Measurements from ENCODE around the gene DOLPP1. TPM values are rescaled to one million over a fixed set of nuclear protein-coding genes. Genes with fewer than 3 reads are reported as not detected.
A peak's percentile ranks its signal among the peaks of the same experiment; 100 is the strongest.

Gene DOLPP1
- polyA plus RNA-seq, 3 donors, result 18.2 to 23.3 (median 23.0) TPM

DNA sequence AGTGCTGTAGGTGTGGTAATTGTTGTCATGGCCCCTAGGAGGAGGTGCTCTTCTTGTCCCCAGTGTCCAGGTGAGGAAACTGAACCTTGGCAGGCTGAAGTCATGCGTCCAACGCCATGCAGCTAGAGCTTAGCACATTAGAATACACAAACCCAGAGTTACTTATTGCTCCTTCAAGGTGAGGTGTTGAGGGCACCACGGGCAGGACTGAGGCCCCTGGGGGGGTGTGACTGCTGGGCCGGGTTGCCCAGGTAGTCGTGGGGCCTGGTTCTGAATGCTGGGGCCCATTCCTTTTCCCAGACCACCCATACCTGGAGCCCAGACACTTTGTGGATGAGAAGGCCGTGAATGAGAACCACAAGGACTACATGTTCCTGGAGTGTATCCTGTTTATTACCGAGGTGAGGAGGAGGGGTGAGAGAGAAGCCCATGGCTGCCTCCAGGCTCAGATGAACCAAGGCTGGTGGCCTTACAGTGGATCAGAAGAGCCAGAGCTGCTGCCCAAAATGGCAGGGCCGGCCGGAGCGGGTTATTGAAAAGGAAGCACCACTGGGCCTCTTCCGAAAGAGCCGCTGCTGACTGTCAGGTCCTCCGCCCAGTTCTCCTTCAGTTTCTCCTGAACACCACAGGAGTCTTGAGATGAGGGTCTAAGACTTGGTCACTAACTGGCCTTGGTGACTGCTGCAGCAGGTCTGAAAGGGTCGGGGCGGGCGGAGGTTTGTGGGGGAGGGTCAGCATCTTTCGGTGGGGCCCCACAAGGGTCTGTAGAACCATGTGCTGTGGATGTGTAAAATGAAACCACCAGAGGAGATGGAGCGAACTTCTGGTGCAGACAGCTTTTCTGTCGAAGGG lies 56.6 kb downstream of the DOLPP1 start:
- no peak for DNase-seq

DNA sequence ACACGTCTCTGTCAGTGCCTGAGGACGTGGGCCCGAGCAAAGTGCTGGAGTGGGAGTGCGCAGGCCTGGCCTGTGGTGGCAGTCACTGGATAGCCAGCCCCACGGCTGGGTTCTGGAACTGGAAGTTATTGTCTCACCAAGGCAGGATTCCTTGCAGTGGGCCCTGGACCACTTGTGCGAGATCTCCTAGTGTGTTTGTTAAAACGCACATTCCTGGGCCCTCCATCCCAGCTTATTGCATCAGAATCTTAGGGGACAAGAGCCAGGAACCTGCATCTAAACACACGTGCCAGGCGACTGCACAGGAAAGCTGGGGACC lies 57.2 kb downstream of the DOLPP1 start:
- no peak for DNase-seq

DNA sequence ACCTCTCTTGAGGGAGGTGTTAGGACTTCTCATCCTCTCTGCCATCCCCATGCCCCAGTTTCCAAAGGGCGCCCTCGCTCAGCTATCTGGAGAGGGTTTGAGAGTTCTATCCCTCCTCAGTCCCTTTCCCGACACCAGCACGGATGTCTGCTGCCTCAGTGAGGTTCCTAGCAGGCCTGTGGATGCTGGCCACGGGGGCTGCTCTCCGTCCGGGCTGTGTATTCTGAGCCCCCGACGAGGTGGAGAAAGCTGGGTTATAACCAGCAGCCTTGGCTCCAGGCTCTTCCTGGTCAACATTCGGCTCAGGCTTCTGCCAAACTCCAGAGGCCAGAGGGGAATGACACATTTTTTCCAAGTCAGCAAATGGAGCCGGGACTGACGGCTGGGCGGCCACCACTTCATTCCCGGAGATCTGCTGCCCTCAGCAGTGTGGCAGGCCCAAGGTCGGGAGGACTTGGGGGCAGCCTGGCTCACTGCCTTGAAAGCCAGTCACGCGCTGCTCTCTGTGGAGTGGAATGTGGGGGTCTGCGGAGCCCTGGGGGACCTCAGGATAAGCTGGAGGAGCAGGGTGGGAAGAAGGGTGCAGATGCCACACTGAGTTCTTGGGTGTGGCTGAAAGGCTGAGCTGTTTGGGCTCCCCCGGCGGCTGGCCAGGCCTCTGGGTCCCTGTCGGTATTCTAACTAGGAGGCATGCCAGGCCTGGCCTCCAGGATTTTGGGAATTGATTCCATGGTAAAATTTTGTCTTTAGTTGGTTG lies 57.7 kb downstream of the DOLPP1 start:
- DNase-seq, result no peak

DNA sequence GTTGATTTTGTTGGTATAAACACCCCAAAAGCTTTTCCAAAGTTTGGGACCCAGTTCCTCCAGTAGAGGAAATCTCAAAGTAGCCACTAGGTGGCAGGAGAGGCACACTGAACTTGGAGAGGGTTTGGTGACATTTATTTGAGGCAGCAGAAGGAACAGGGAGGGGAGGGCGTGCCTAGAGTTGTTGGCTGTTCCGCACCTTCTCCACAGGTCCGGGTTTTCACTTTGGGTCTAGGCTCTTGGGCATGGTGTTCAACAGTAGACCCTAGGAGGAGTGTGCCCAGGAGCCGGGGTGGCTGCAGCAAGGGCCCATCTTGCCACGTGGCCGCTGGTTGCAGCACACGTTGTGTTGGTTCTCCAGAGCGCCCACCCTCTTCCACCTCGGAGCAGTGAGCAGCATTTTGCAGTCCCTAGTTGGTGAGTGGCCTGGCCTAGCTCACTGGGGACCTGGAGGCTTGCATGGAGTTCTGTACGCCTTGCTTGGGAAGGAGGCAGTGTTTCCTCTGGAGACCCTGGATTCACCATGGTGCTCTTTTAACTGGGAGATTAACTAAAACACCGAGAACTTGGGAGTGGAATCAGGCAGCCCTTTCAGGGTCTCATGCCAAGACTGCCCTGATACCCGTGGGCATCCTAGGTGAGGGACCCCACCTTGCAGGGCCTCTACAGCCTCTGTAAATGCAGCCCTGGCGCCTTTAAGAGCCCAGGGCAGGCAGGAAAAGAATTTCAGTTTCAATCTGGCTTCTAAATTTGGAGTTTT lies 58.5 kb downstream of the DOLPP1 start:
- DNase-seq, result peak; percentile 89

DNA sequence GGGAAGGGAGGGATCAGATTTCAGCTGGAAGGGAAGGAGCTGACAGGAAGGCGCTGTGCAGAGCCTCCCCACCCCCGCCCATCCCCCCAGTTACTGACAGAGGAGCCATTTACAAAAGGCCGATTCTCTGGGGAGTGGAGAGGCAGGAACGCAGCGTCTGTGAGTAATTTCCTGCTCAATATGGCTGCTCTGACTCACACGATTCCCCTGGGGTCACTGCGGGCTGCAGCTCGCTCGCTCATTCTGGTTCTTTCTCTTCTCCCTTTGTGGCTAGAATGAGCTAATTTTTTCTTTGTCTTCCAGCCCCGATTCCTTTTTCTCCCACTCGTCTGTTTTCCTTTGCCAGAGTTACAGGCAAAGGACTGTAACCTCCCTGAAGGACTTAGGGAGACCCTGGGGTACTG lies 59.1 kb downstream of the DOLPP1 start:
- peak; percentile 98 for DNase-seq

Other genes with a start within 250 kb of the DOLPP1 start
- gene KYAT1, start 199.2 kb upstream of the DOLPP1 start, polyA plus RNA-seq (ENCODE audit: insufficient read length in 3 of 3), result 10 to 100 TPM; 15.9 to 35.5 (median 29.4) TPM
- gene LRRC8A, start 199.0 kb upstream of the DOLPP1 start, polyA plus RNA-seq (ENCODE audit: insufficient read length in 3 of 3), result 10 to 100 TPM; 27.9 to 36.2 (median 34.7) TPM
- gene PHYHD1, start 160.1 kb upstream of the DOLPP1 start, polyA plus RNA-seq (ENCODE audit: insufficient read length in 3 of 3), result 10 to 100 TPM; 58.7 to 69.0 (median 63.6) TPM
- 10 to 100 TPM; 17.8 to 19.8 (median 19.1) TPM for gene DOLK, start 133.5 kb upstream of the DOLPP1 start, polyA plus RNA-seq (ENCODE audit: insufficient read length in 3 of 3)
- gene NUP188, start 133.4 kb upstream of the DOLPP1 start, polyA plus RNA-seq (ENCODE audit: insufficient read length in 3 of 3), result 10 to 100 TPM; 43.7 to 61.3 (median 60.5) TPM
- gene SH3GLB2, start 52.8 kb upstream of the DOLPP1 start, polyA plus RNA-seq (ENCODE audit: insufficient read length in 3 of 3), result 100 to 1,000 TPM; 128 to 158 (median 141) TPM
- 10 to 100 TPM; 22.9 to 33.4 (median 25.1) TPM for gene MIGA2, start 44.5 kb upstream of the DOLPP1 start, polyA plus RNA-seq (ENCODE audit: insufficient read length in 3 of 3)
- 10 to 100 TPM; 48.3 to 57.5 (median 53.9) TPM for gene CRAT, start 29.7 kb downstream of the DOLPP1 start, polyA plus RNA-seq (ENCODE audit: insufficient read length in 3 of 3)
- gene PTPA, start 30.3 kb downstream of the DOLPP1 start, polyA plus RNA-seq (ENCODE audit: insufficient read length in 3 of 3), result 100 to 1,000 TPM; 118 to 133 (median 129) TPM
- 10 to 100 TPM in 2 of 3 donors, 1 to 10 TPM in 1; 9.6 to 18.7 (median 13.1) TPM for gene IER5L, start 97.2 kb downstream of the DOLPP1 start, polyA plus RNA-seq (ENCODE audit: insufficient read length in 3 of 3)